NCI-H146 treated with DMSO at 0.1 percent for 48 hours (cell line): ENCODE measurements around the gene C1QL1.

ENCODE experiments used
- DNase-seq: peaks from one replicate; lab custom pipeline; 2025; ENCODE audit not compliant: unreplicated experiment; lab: John Stamatoyannopoulos, UW

Gene C1QL1

GRCh38 chr17:44932096-44932786, 35.9 kb downstream of the C1QL1 start:
- no peak for DNase-seq

GRCh38 chr17:44931376-44931775, 36.7 kb downstream of the C1QL1 start:
- no peak for DNase-seq

GRCh38 chr17:44930667-44931066, 37.4 kb downstream of the C1QL1 start:
- no peak for DNase-seq

DNA sequence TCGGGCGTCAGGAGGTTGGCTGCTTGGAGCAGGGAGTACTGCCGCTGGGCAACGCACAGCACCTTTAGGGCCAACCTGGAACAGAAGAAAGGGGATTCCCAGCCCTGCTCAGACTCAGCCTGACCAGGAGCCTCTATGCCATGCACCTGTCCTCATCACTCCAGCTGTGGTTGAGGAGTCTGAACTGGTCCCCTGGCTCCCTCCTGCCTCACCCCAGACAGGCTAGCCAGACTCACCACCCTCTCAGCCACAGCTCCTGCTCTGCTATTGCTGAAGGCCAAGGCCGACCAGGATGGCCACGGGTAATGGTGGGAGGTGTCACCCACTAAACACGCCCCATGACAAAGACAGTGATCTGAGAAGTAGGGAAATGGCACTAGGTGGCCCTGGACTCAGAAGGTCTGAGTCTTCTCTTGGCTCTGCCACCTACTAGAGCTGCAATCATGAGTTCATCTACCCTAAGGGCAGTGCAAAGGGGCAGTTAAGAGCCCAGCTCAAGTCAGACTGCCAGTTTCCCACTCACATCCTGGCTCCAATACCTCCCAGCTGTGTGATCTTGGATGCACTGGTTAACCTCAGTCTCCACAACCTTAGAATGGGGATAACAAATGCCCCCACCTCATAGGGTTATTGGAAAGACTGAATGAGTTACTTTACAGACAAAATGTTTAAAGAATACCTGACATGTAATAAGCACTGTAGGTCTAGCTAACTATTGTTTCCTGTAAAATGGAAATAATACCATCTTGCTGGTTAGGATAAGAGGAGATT, 39.0 kb downstream of the C1QL1 start:
- DNase-seq: no peak

DNA sequence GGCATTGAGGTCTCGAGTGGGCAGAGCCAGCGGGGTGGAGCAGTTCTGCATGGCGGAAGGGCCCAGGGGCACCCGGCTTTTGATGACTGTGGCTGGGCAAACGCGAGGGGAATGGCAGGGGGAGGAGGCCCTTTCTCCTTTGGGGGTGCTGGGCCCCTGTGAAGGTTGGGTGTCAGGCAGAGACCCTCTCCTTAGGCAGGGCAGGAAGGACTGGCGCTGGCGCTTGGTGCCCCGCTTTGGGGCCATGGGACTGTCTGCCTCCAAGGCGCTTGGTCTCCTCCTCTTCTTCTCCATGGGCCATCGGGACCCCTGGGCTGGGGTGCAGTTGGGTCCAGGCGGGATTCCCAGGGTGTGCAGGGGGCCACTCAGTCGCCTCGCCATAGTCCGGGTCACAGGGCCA, 40.0 kb downstream of the C1QL1 start:
- DNase-seq: no peak

GRCh38 chr17:44927696-44928095, 40.4 kb downstream of the C1QL1 start:
- no peak for DNase-seq

GRCh38 chr17:44926821-44927525, 41.1 kb downstream of the C1QL1 start:
- no peak for DNase-seq

- DNase-seq: no peak
Measured at GRCh38 chr17:44925731-44926697, 42.1 kb downstream of the C1QL1 start.

GRCh38 chr17:44924107-44924544, 44.0 kb downstream of the C1QL1 start:
- DNase-seq: no peak

DNA sequence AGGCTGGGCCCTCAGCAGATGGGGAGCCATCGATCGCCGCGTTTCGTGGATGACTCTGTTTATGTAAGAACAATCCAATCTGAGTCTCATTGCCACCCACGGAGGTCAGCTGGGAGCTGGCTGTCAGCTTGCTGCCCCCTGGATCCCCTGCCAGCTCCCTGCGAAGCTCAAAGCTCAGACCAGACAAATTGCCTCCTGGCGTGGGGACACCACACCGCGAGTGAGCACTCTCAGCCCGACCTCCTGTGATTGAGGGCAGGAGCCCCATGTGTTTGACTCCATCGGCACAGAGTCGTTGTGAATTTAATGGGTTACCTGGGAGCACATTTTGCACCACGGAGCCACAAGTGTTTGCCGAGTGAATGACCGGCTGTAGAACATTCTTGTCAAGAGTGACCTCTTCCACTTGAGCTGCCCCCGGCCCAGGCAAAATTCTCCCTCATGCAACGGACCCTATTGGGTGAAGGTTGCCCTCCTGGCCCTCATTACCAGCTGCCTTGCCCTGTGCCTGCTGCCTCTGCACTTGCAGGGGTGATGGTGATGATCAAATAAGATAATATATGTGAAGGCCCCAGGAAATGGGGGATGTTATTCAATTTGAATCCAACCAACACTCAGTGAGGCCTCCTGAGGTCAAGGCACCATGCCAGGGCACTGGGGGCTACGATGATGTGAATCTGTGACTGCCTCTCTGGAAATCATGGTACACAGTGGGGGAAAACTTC, 45.2 kb downstream of the C1QL1 start:
- no peak for DNase-seq

DNA sequence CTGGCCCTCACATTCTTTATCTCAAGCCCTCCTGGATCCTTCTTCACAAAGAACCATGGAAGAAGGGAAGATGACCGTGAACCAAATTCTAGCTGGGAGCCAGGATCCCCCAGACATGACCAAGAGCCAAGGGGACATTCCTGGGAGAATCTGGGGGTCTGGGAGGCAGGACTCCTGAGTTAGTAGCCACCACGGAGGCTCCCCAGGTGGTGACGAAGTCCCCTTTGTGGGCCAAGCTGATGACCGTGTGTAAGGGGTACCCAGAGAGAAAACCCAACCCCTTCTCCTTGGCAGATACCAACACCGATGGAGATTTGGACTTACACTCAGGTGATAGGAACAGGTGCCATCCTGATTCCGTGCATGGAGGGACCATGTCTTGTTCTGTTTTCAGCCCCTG, 46.0 kb downstream of the C1QL1 start:
- DNase-seq: no peak

GRCh38 chr17:44921122-44921882, 46.8 kb downstream of the C1QL1 start:
- DNase-seq: no peak

GRCh38 chr17:44920565-44920940, 47.5 kb downstream of the C1QL1 start:
- DNase-seq: no peak

DNA sequence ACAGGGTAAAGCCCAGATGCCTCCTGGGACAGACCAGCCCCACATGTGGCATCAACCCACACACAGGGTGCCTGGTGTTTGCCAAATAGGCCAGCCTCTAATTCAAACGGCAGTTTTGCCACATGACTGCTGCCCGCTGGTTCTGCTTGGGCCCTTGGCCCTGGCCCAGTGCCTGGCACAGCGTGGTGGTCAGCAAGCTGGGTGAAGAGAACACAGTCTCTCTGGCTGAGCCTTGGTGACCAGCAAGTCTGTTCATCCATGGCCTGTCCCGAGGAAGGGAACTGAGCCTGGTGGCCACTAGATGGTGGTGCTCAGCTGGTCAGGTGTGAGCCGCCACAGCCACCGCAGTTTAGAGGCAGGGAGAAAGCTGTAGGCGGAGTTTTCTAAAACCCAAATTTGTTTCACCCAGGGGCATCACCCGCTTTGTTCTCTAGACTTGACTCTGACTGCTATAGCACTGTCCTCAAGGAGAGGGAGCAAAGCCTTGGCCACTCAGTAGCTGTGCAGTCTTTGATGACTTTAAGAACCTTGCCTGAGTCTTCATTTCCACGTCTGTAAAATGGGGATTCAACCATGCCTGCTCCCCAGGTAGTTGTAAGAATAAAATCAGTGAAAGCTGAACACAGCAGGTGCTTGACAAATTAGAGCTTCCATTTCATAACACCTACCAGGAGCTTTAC, 48.1 kb downstream of the C1QL1 start:
- peak; percentile 58 for DNase-seq

GRCh38 chr17:44919411-44919810, 48.7 kb downstream of the C1QL1 start:
- no peak for DNase-seq

GRCh38 chr17:44918006-44918405, 50.1 kb downstream of the C1QL1 start:
- no peak for DNase-seq

- no peak for DNase-seq
Measured at GRCh38 chr17:44917456-44917855, 50.6 kb downstream of the C1QL1 start.

- DNase-seq: no peak
Measured at GRCh38 chr17:44916781-44917241, 51.3 kb downstream of the C1QL1 start.
